Measurements from ENCODE around the gene FAM83F. TPM values are rescaled to one million over a fixed set of nuclear protein-coding genes. Genes with fewer than 3 reads are reported as not detected.
"Not testable (repeated sequence)": the region's sequence is repeated elsewhere in the genome, so short reads cannot be mapped to it uniquely, and the experiment has no call there.

Gene FAM83F
- 0.87 TPM for total RNA-seq
- long read RNA-seq = 0 reads

- DNase-seq (ENCODE audit: low spot score) = no peak
Measured at GRCh38 chr22:39994566-39995392, at the start of gene FAM83F. TSS of gene FAM83F (plus strand) at chr22:39994954. CDS start at chr22:39995043, 89 bp downstream.

- DNase-seq (ENCODE audit: low spot score) = no peak
Measured at GRCh38 chr22:39946126-39946502, 48.6 kb upstream of the FAM83F start.

- no peak for DNase-seq (ENCODE audit: low spot score)
Measured at GRCh38 chr22:39946503-39947219, 48.1 kb upstream of the FAM83F start.

- no peak for DNase-seq (ENCODE audit: low spot score)
Measured at GRCh38 chr22:39947220-39948216, 47.2 kb upstream of the FAM83F start.

GRCh38 chr22:39949964-39950737 is 44.6 kb upstream of the FAM83F start:
- no peak for DNase-seq (ENCODE audit: low spot score)

GRCh38 chr22:39951603-39952293 is 43.0 kb upstream of the FAM83F start:
- DNase-seq (ENCODE audit: low spot score) = not testable (repeated sequence)

- DNase-seq (ENCODE audit: low spot score) = no peak
Measured at GRCh38 chr22:39952347-39952746, 42.4 kb upstream of the FAM83F start.

GRCh38 chr22:39953101-39953500 is 41.7 kb upstream of the FAM83F start:
- no peak for DNase-seq (ENCODE audit: low spot score)

GRCh38 chr22:39954584-39955055 is 40.1 kb upstream of the FAM83F start:
- DNase-seq (ENCODE audit: low spot score) = no peak

- no peak for DNase-seq (ENCODE audit: low spot score)
Measured at GRCh38 chr22:39955675-39956074, 39.1 kb upstream of the FAM83F start.

- DNase-seq (ENCODE audit: low spot score) = no peak
Measured at GRCh38 chr22:39956932-39957664, 37.7 kb upstream of the FAM83F start.

GRCh38 chr22:39958009-39958711 is 36.6 kb upstream of the FAM83F start:
- DNase-seq (ENCODE audit: low spot score) = no peak

- DNase-seq (ENCODE audit: low spot score) = no peak
Measured at GRCh38 chr22:39958949-39959639, 35.7 kb upstream of the FAM83F start.

- DNase-seq (ENCODE audit: low spot score) = no peak
Measured at GRCh38 chr22:39959640-39960447, 34.9 kb upstream of the FAM83F start, which contains the start of gene TMA7B. TSS of gene TMA7B (plus strand) at chr22:39960397. CDS start at chr22:39964375, 3,978 bp downstream.

- DNase-seq (ENCODE audit: low spot score) = no peak
Measured at GRCh38 chr22:39960791-39961746, 33.7 kb upstream of the FAM83F start.

- no peak for DNase-seq (ENCODE audit: low spot score)
Measured at GRCh38 chr22:39962071-39962470, 32.7 kb upstream of the FAM83F start.

Data from mesenteric fat pad (tissue), 1 donor.